ENCODE data around the gene TCF7.

The TCF7 gene

GRCh38 chr5:134091626-134092121 is 22.8 kb upstream of the TCF7 start:
- no peak for DNase-seq (ENCODE audit: low read depth)
- TF ChIP-seq CTCF (conservative IDR thresholded peaks at IDR 0.05; ENCODE audit: low read depth, low read length), result no peak
- H3K4me3 ChIP-seq (ENCODE audit: low read depth, low read length), result no peak overlapping the region

GRCh38 chr5:134092875-134093274 is 21.6 kb upstream of the TCF7 start:
- H3K4me3 ChIP-seq (ENCODE audit: low read depth, low read length), result no peak overlapping the region
- no peak for TF ChIP-seq CTCF (conservative IDR thresholded peaks at IDR 0.05; ENCODE audit: low read depth, low read length)
- DNase-seq (ENCODE audit: low read depth), result no peak

GRCh38 chr5:134093351-134093750 is 21.1 kb upstream of the TCF7 start:
- no peak for TF ChIP-seq CTCF (conservative IDR thresholded peaks at IDR 0.05; ENCODE audit: low read depth, low read length)
- no peak overlapping the region for H3K4me3 ChIP-seq (ENCODE audit: low read depth, low read length)
- no peak for DNase-seq (ENCODE audit: low read depth)

- no peak for TF ChIP-seq CTCF (conservative IDR thresholded peaks at IDR 0.05; ENCODE audit: low read depth, low read length)
- no peak for DNase-seq (ENCODE audit: low read depth)
- no peak overlapping the region for H3K4me3 ChIP-seq (ENCODE audit: low read depth, low read length)
Measured at GRCh38 chr5:134095293-134095692, 19.2 kb upstream of the TCF7 start.

- no peak for DNase-seq (ENCODE audit: low read depth)
- H3K4me3 ChIP-seq (ENCODE audit: low read depth, low read length), result no peak overlapping the region
- TF ChIP-seq CTCF (conservative IDR thresholded peaks at IDR 0.05; ENCODE audit: low read depth, low read length), result no peak
Measured at GRCh38 chr5:134095887-134096589, 18.4 kb upstream of the TCF7 start.

- no peak for DNase-seq (ENCODE audit: low read depth)
- TF ChIP-seq CTCF (conservative IDR thresholded peaks at IDR 0.05; ENCODE audit: low read depth, low read length), result no peak
- H3K4me3 ChIP-seq (ENCODE audit: low read depth, low read length), result no peak overlapping the region
Measured at GRCh38 chr5:134097211-134097749, 17.2 kb upstream of the TCF7 start.

GRCh38 chr5:134098690-134099089 is 15.8 kb upstream of the TCF7 start:
- no peak for DNase-seq (ENCODE audit: low read depth)
- TF ChIP-seq CTCF (conservative IDR thresholded peaks at IDR 0.05; ENCODE audit: low read depth, low read length), result no peak
- H3K4me3 ChIP-seq (ENCODE audit: low read depth, low read length), result no peak overlapping the region

All from choroid plexus epithelial cell (primary cell).